ENCODE data around the gene ARHGEF26.

Gene ARHGEF26

DNA sequence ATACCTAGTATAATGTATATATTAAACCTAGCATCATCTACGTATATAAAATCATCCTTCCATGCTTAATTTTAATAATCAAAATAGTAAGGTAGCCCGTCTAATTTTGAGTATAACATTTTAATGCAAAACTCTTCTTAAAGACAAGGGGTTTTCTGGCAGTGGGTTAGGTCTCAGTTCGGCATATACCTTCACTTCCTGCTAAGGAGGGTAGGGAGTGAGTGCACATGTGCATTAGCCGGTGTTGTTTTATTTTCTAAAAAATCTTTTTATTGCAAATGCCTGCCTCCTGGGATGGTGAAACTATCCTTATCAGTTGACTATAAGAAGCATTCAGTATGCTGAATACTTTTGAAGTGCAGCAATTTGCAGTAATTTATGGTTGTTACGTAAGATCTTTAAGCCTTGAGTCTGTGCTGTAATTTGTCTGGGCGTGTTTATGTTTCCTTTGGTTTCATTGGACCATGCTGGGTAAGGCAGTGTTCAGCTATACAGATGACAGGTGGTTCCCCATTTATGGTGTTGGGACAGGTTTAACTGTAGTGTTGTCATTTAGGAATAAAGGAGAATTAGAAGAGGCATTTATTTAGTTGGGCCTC is 11.7 kb downstream of the ARHGEF26 start:
- no peak for TF ChIP-seq CTCF (IDR thresholded peaks at IDR 0.05)

DNA sequence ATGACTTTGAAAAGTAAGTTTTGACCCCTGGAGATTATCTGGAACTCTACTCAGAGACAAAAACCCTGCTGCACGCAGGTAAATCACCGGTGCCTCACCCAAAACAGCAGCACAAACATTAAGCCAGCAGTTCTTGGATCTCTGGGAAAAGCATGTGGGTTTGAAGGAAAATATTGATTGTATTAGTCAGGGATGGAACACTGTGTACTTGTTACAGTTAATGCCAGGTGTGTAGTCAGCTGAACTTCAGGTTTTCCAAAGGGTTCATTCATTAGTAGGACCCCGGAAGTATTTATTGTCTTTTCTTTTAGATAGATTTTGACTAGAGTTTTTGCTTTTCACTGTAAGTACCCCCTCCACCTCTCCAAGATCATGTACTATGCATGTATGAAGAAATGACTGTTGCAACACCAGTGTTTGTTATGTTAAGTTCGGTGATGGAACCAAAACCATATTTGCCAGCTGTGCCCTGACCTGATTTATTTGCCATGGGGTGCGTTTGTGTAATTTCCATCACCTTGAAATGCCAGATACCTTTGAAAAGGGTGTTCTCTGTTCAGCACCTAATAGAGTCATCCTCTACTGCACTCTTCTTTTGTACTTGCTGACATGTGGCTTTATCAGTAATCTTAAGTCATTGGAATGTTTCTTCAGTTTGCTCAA is 14.5 kb downstream of the ARHGEF26 start:
- no peaks in the 10 kb centered on the region for H3K36me3 ChIP-seq
- peaks cover 0 to 7% of the 10 kb centered on the region in 2 experiments for H3K4me1 ChIP-seq (ENCODE audit: control insufficient read depth in 1 of 2, insufficient read depth in 1 of 2, low read depth in 1 of 2, low read length in 1 of 2)
- H3K27ac ChIP-seq, result no peak overlapping the region
- TF ChIP-seq CTCF (IDR thresholded peaks at IDR 0.05), result no peak
- no peaks in the 10 kb centered on the region for H3K27me3 ChIP-seq
- no peak overlapping the region for H3K4me3 ChIP-seq (ENCODE audit: low read depth in 1 of 2, low read length in 1 of 2)
- H3K9me3 ChIP-seq, result no peaks in the 10 kb centered on the region

More for the DNA sequence above, 11.7 kb downstream of the ARHGEF26 start:
- no peaks in the 10 kb centered on the region for H3K27me3 ChIP-seq
- H3K36me3 ChIP-seq, result no peaks in the 10 kb centered on the region
- peaks cover 0 to 7% of the 10 kb centered on the region in 2 experiments for H3K4me1 ChIP-seq (ENCODE audit: control insufficient read depth in 1 of 2, insufficient read depth in 1 of 2, low read depth in 1 of 2, low read length in 1 of 2)
- H3K4me3 ChIP-seq (ENCODE audit: low read depth in 1 of 2, low read length in 1 of 2), result no peak overlapping the region
- no peak overlapping the region for H3K27ac ChIP-seq
- no peaks in the 10 kb centered on the region for H3K9me3 ChIP-seq

GRCh38 chr3:154137036-154137435 is 15.8 kb downstream of the ARHGEF26 start:
- Histone ChIP-seq H3K27ac (no peak overlapping the region), H3K36me3 (no peaks in the 10 kb centered on the region), H3K4me1 (ENCODE audit: control insufficient read depth in 1 of 2, insufficient read depth in 1 of 2, low read depth in 1 of 2, low read length in 1 of 2) (peaks cover 0 to 7% of the 10 kb centered on the region in 2 experiments), H3K27me3 (no peaks in the 10 kb centered on the region), H3K9me3 (no peaks in the 10 kb centered on the region), H3K4me3 (ENCODE audit: low read depth in 1 of 2, low read length in 1 of 2) (no peak overlapping the region)
- TF ChIP-seq CTCF (IDR thresholded peaks at IDR 0.05), result no peak

- Histone ChIP-seq H3K27me3 (no peaks in the 10 kb centered on the region), H3K4me1 (ENCODE audit: control insufficient read depth in 1 of 2, insufficient read depth in 1 of 2, low read depth in 1 of 2, low read length in 1 of 2) (no peaks in the 10 kb centered on the region), H3K9me3 (no peaks in the 10 kb centered on the region), H3K4me3 (ENCODE audit: low read depth in 1 of 2, low read length in 1 of 2) (no peak overlapping the region), H3K36me3 (no peaks in the 10 kb centered on the region), H3K27ac (no peak overlapping the region)
- no peak for TF ChIP-seq CTCF (IDR thresholded peaks at IDR 0.05)
These were observed 18.8 kb downstream of the ARHGEF26 start for GRCh38 chr3:154139996-154140436.

GRCh38 chr3:154142608-154143007 is 21.4 kb downstream of the ARHGEF26 start:
- Histone ChIP-seq H3K4me3 (ENCODE audit: low read depth in 1 of 2, low read length in 1 of 2) (no peak overlapping the region), H3K36me3 (no peaks in the 10 kb centered on the region), H3K27me3 (no peaks in the 10 kb centered on the region), H3K27ac (no peak overlapping the region), H3K9me3 (no peaks in the 10 kb centered on the region), H3K4me1 (ENCODE audit: control insufficient read depth in 1 of 2, insufficient read depth in 1 of 2, low read depth in 1 of 2, low read length in 1 of 2) (no peaks in the 10 kb centered on the region)
- no peak for TF ChIP-seq CTCF (IDR thresholded peaks at IDR 0.05)
